ENCODE data around the gene BIK.
"Not testable (repeated sequence)": the region's sequence is repeated elsewhere in the genome, so short reads cannot be mapped to it uniquely, and the experiment has no call there.

BIK gene

GRCh38 chr22:43104950-43105349 is 5.6 kb upstream of the BIK start:
- not testable (repeated sequence) for DNase-seq (ENCODE audit: low read depth, low spot score)

- DNase-seq (ENCODE audit: low read depth, low spot score) = no peak
Measured at GRCh38 chr22:43106302-43106701, 4.2 kb upstream of the BIK start.

GRCh38 chr22:43109511-43109910 is 1.0 kb upstream of the BIK start:
- no peak for DNase-seq (ENCODE audit: low read depth, low spot score)

- DNase-seq (ENCODE audit: low read depth, low spot score) = no peak
Measured at GRCh38 chr22:43109921-43110443, 568 bp upstream of the BIK start.

GRCh38 chr22:43110927-43111623 is 525 bp downstream of the BIK start:
- no peak for DNase-seq (ENCODE audit: low read depth, low spot score)

GRCh38 chr22:43113526-43114251 is 3.1 kb downstream of the BIK start:
- no peak for DNase-seq (ENCODE audit: low read depth, low spot score)

GRCh38 chr22:43114958-43115357 is 4.4 kb downstream of the BIK start:
- DNase-seq (ENCODE audit: low read depth, low spot score) = no peak

GRCh38 chr22:43116932-43117331 is 6.4 kb downstream of the BIK start:
- DNase-seq (ENCODE audit: low read depth, low spot score) = no peak

- DNase-seq (ENCODE audit: low read depth, low spot score) = no peak
Measured at GRCh38 chr22:43118024-43118849, 7.7 kb downstream of the BIK start.

GRCh38 chr22:43118953-43119458 is 8.5 kb downstream of the BIK start:
- DNase-seq (ENCODE audit: low read depth, low spot score) = no peak

GRCh38 chr22:43126501-43127165 is 16.1 kb downstream of the BIK start:
- DNase-seq (ENCODE audit: low read depth, low spot score) = no peak

- no peak for DNase-seq (ENCODE audit: low read depth, low spot score)
Measured at GRCh38 chr22:43127166-43127908, 16.8 kb downstream of the BIK start.

- no peak for DNase-seq (ENCODE audit: low read depth, low spot score)
Measured at GRCh38 chr22:43128116-43128515, 17.6 kb downstream of the BIK start.

- DNase-seq (ENCODE audit: low read depth, low spot score) = no peak
Measured at GRCh38 chr22:43128928-43129424, 18.4 kb downstream of the BIK start.

- no peak for DNase-seq (ENCODE audit: low read depth, low spot score)
Measured at GRCh38 chr22:43129426-43130425, 19.2 kb downstream of the BIK start.

- DNase-seq (ENCODE audit: low read depth, low spot score) = no peak
Measured at GRCh38 chr22:43131773-43132501, 21.4 kb downstream of the BIK start.

- no peak for DNase-seq (ENCODE audit: low read depth, low spot score)
Measured at GRCh38 chr22:43133401-43133800, 22.9 kb downstream of the BIK start.

GRCh38 chr22:43134553-43134952 is 24.0 kb downstream of the BIK start:
- no peak for DNase-seq (ENCODE audit: low read depth, low spot score)

GRCh38 chr22:43135565-43135964 is 25.0 kb downstream of the BIK start:
- no peak for DNase-seq (ENCODE audit: low read depth, low spot score)

Data from activated naive CD8-positive, alpha-beta T cell treated with anti-CD3 and anti-CD28 coated beads, Interleukin-2, amount 50 U/mL, for 16 hours (primary cell).